ENCODE results near the gene NUDT8. TPM values are rescaled to one million over a fixed set of nuclear protein-coding genes. Genes with fewer than 3 reads are reported as not detected.

NUDT8 gene
- total RNA-seq, 4 donors from 2014 or later: 3.5 to 7.6 TPM; not detected in 2

- H3K4me3 ChIP-seq: no peak overlapping the region
- H3K36me3 ChIP-seq: no peaks in the 10 kb centered on the region
- no peaks in the 10 kb centered on the region for H3K9me3 ChIP-seq
- TF ChIP-seq CTCF (IDR thresholded peaks at IDR 0.05) (no peak), POLR2A (IDR thresholded peaks at IDR 0.05) (no peak)
- no peak overlapping the region for H3K27ac ChIP-seq
- intact Hi-C loops (cut with DNase I; ENCODE audit: low total_unique reads): no loop called here
- DNase-seq: no peak
- H3K4me1 ChIP-seq: no peaks in the 10 kb centered on the region
- H3K27me3 ChIP-seq: no peaks in the 10 kb centered on the region
These were observed 43.6 kb upstream of the NUDT8 start for GRCh38 chr11:67673358-67673757.

- Histone ChIP-seq H3K27ac (no peak overlapping the region), H3K4me3 (no peak overlapping the region), H3K9me3 (no peaks in the 10 kb centered on the region), H3K4me1 (no peaks in the 10 kb centered on the region), H3K36me3 (no peaks in the 10 kb centered on the region), H3K27me3 (no peaks in the 10 kb centered on the region)
- TF ChIP-seq POLR2A (IDR thresholded peaks at IDR 0.05) (no peak), CTCF (IDR thresholded peaks at IDR 0.05) (no peak)
- no peak for DNase-seq
- intact Hi-C loops (cut with DNase I; ENCODE audit: low total_unique reads): no loop called here
These were observed 41.4 kb upstream of the NUDT8 start for GRCh38 chr11:67671211-67671520.

DNA sequence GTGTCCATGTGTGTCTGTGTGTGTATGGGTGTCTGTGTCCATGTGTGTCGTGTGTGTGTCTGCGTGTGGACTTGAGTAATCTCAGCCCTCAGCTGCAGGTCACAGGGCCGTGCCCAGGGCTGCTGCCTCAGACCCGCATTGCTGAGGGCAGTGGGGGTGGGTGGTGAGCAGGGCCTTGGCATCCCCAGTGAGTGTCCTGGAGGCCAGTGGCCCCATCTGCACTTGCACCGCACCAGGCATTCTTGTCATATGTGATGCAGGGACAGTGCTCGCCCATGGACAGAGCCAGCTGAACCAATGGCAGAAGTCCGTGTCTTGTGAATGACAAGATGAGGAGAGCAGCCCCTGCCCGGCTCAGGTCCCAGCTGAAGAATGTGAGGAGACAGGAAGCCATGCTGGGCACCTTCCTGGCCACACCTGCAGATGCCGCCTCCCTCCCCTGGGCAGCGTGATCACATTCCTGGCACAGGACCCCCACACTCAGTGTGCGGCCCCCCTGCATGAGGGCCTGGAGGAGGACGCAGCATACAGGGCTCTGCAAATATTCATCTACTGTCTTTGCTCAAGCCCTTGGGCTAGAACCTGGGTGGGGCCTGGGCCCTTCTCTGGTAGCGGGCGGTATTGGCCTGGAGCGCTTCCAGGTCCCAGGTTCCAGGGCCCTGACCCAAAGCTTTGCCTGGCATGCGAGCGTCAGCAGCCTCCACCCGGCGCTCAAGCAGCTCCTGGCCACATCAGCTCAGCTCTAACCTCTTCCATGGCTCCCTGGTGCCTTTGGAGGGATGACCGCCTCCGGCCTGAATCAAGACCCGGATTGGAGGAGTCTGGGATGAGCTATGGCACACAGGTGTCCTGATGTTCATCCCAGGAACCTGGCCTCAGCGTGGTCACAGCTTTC, 40.8 kb upstream of the NUDT8 start:
- no peaks in the 10 kb centered on the region for H3K27me3 ChIP-seq
- TF ChIP-seq POLR2A (IDR thresholded peaks at IDR 0.05) (no peak), CTCF (IDR thresholded peaks at IDR 0.05) (no peak)
- H3K4me1 ChIP-seq: no peaks in the 10 kb centered on the region
- no peak for DNase-seq
- no peak overlapping the region for H3K4me3 ChIP-seq
- no peaks in the 10 kb centered on the region for H3K36me3 ChIP-seq
- no peaks in the 10 kb centered on the region for H3K9me3 ChIP-seq
- no peak overlapping the region for H3K27ac ChIP-seq
- intact Hi-C loops (cut with DNase I; ENCODE audit: low total_unique reads): no loop called here

- Histone ChIP-seq H3K4me3 (no peak overlapping the region), H3K9me3 (no peaks in the 10 kb centered on the region), H3K36me3 (no peaks in the 10 kb centered on the region), H3K27me3 (no peaks in the 10 kb centered on the region), H3K27ac (no peak overlapping the region), H3K4me1 (no peaks in the 10 kb centered on the region)
- TF ChIP-seq CTCF (IDR thresholded peaks at IDR 0.05): no peak
- no peak for TF ChIP-seq POLR2A (IDR thresholded peaks at IDR 0.05)
- intact Hi-C loops (cut with DNase I; ENCODE audit: low total_unique reads): no loop called here
- no peak for DNase-seq
These were observed 38.4 kb upstream of the NUDT8 start for GRCh38 chr11:67668192-67668551.

- TF ChIP-seq POLR2A (IDR thresholded peaks at IDR 0.05) (no peak), CTCF (IDR thresholded peaks at IDR 0.05) (no peak)
- intact Hi-C loops (cut with DNase I; ENCODE audit: low total_unique reads): no loop called here
- Histone ChIP-seq H3K4me1 (no peaks in the 10 kb centered on the region), H3K4me3 (no peak overlapping the region), H3K27me3 (no peaks in the 10 kb centered on the region), H3K27ac (no peak overlapping the region), H3K9me3 (no peaks in the 10 kb centered on the region), H3K36me3 (no peaks in the 10 kb centered on the region)
- no peak for DNase-seq
These were observed 37.9 kb upstream of the NUDT8 start for GRCh38 chr11:67667490-67668191.
